HCT116 (cell line): ENCODE measurements around the gene GNAO1.

ENCODE experiments used
- CTCF ChIP-seq, 3 experiments: fragments of 200-600 bp in 1 of 3; sonication (generic) in 1 of 3; IDR thresholded peaks in 2 of 3; conservative IDR thresholded peaks in 1 of 3; 2 replicates each; pipeline ENCODE4 v1.5.1; 2012 to 2017; ENCODE audit warnings: low read depth in 2 of 3, low read length in 2 of 3, antibody characterized with exemption in 1 of 3, borderline replicate concordance in 1 of 3, control low read depth in 1 of 3, mild to moderate bottlenecking in 1 of 3, mixed read lengths in 1 of 3, mixed run types in 1 of 3, moderate library complexity in 1 of 3; ENCODE audit not compliant: insufficient read depth in 1 of 3
- MAX ChIP-seq: IDR thresholded peaks from 2 replicates; pipeline ENCODE4 v1.6.1; 2012
- POLR2A ChIP-seq: IDR thresholded peaks from 2 replicates; pipeline ENCODE4 v1.7.0; 2011; ENCODE audit warnings: borderline replicate concordance; ENCODE audit not compliant: insufficient read depth, insufficient read length; ENCODE audit errors: extremely low read depth
- POLR2AphosphoS5 ChIP-seq: IDR thresholded peaks from 2 replicates; pipeline ENCODE4 v1.6.1; 2011; ENCODE audit warnings: mild to moderate bottlenecking, low read depth, low read length, moderate library complexity
- REST ChIP-seq: IDR thresholded peaks from 2 replicates; pipeline ENCODE4 v1.6.1; 2012; ENCODE audit warnings: low read depth
- SRF ChIP-seq: IDR thresholded peaks from 2 replicates; pipeline ENCODE4 v1.6.1; 2012; ENCODE audit warnings: low read depth

- no peak for TF ChIP-seq REST
- TF ChIP-seq MAX, result no peak
- no peak for TF ChIP-seq POLR2AphosphoS5
- no peak for TF ChIP-seq POLR2A
- TF ChIP-seq CTCF (IDR thresholded peaks at IDR 0.05 in 2 of 3, conservative IDR thresholded peaks at IDR 0.05 in 1 of 3; ENCODE audit: borderline replicate concordance in 1 of 3, insufficient read depth in 1 of 3, low read depth in 2 of 3, low read length in 2 of 3), result no peak
- no peak for TF ChIP-seq SRF
These were observed 124.7 kb downstream of the GNAO1 start for GRCh38 chr16:56315955-56316354.
